Stimulated activated naive CD8-positive, alpha-beta T cell treated with anti-CD3 and anti-CD28 coated beads, Interleukin-15, Interleukin-2, amounts not matched to agents 100 U/mL and 50 U/mL, for 24 hours (primary cell): ENCODE results near the gene PCDHB8.
"Not testable (repeated sequence)": the region's sequence is repeated elsewhere in the genome, so short reads cannot be mapped to it uniquely, and the experiment has no call there.

Experiments used
- ATAC-seq: fragments of 150-1000 bp; cut with Tn5 transposase; one replicate; pipeline ENCODE4 v1.10.0; 2021
- DNase-seq: peaks from one replicate; pipeline ENCODE4 v3.0.0; 2021

PCDHB8 gene

DNA sequence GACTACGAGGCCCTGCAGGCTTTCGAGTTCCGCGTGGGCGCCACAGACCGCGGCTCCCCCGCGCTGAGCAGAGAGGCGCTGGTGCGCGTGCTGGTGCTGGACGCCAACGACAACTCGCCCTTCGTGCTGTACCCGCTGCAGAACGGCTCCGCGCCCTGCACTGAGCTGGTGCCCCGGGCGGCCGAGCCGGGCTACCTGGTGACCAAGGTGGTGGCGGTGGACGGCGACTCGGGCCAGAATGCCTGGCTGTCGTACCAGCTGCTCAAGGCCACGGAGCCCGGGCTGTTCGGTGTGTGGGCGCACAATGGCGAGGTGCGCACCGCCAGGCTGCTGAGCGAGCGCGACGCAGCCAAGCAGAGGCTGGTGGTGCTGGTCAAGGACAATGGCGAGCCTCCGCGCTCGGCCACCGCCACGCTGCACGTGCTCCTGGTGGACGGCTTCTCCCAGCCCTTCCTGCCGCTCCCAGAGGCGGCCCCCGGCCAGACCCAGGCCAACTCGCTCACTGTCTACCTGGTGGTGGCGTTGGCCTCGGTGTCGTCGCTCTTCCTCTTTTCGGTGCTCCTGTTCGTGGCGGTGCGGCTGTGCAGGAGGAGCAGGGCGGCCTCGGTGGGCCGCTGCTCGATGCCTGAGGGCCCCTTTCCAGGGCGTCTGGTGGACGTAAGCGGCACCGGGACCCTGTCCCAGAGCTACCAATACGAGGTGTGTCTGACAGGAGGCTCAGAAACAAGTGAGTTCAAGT, 6.7 kb downstream of the PCDHB8 start:
- not testable (repeated sequence) for ATAC-seq, DNase-seq

DNA sequence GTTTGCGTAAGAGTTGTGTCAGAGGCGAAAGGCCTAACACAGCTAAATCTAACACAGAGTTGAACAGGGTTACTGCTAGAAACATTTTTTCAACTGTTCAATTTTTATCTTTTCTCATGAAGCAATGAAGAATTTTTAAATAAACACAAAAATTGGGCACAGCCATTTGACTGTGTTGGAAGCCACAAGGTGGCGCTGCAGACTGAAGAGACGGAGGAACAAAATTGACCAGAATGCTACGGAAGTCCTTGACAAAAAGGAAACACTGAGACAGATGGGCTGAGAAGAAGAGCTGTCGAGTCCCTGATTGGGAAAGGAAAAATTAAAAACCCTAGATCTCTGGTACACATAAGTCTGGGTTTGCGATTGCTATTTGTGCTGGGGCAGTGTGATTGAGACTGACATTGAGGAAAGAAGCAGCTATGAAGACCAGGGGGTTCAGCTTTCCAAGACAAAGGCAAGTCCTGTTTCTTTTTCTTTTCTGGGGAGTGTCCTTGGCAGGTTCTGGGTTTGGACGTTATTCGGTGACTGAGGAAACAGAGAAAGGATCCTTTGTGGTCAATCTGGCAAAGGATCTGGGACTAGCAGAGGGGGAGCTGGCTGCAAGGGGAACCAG, 9.4 kb downstream of the PCDHB8 start, which contains the start of gene PCDHB9:
TSS of gene PCDHB9 (plus strand) at position 265 of the 616 bp plus-strand sequence. CDS start at position 423, 158 bp downstream.
- ATAC-seq (no peak), DNase-seq (peak; percentile 37)

DNA sequence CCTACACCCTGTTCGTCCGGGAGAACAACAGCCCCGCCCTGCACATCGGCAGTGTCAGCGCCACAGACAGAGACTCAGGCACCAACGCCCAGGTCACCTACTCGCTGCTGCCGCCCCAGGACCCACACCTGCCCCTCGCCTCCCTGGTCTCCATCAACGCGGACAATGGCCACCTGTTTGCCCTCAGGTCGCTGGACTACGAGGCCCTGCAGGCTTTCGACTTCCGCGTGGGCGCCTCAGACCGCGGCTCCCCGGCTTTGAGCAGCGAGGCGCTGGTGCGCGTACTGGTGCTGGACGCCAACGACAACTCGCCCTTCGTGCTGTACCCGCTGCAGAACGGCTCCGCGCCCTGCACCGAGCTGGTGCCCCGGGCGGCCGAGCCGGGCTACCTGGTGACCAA, 11.1 kb downstream of the PCDHB8 start:
- not testable (repeated sequence) for ATAC-seq, DNase-seq

DNA sequence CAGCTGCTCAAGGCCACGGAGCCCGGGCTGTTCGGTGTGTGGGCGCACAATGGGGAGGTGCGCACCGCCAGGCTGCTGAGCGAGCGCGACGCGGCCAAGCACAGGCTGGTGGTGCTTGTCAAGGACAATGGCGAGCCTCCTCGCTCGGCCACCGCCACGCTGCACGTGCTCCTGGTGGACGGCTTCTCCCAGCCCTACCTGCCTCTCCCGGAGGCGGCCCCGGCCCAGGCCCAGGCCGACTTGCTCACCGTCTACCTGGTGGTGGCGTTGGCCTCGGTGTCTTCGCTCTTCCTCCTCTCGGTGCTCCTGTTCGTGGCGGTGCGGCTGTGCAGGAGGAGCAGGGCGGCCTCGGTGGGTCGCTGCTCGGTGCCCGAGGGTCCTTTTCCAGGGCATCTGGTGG, 11.5 kb downstream of the PCDHB8 start:
- not testable (repeated sequence) for ATAC-seq, DNase-seq

DNA sequence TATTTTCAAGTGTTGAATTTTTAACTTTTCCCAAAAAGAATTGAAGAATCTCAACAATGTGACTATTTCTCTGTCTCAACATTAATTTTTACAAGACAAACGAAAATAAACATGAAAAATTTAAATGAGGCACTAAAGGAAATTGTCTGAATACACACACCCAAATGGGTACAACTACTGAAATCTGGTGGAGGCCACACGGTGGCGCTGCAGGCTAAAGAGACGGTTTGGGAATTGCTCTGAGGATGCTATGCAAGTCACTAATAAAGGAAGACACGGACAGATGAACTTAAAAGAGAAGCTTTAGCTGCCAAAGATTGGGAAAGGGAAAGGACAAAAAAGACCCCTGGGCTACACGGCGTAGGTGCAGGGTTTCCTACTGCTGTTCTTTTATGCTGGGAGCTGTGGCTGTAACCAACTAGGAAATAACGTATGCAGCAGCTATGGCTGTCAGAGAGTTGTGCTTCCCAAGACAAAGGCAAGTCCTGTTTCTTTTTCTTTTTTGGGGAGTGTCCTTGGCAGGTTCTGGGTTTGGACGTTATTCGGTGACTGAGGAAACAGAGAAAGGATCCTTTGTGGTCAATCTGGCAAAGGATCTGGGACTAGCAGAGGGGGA, 14.6 kb downstream of the PCDHB8 start, which contains the start of gene PCDHB10:
TSS of gene PCDHB10 (plus strand) at position 244 of the 616 bp plus-strand sequence. CDS start at position 444, 200 bp downstream.
- DNase-seq, result peak; percentile 32
- ATAC-seq, result no peak

DNA sequence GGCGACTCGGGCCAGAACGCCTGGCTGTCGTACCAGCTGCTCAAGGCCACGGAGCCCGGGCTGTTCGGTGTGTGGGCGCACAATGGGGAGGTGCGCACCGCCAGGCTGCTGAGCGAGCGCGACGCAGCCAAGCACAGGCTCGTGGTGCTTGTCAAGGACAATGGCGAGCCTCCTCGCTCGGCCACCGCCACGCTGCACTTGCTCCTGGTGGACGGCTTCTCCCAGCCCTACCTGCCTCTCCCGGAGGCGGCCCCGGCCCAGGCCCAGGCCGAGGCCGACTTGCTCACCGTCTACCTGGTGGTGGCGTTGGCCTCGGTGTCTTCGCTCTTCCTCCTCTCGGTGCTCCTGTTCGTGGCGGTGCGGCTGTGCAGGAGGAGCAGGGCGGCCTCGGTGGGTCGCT, 16.7 kb downstream of the PCDHB8 start:
- DNase-seq, ATAC-seq: not testable (repeated sequence)

DNA sequence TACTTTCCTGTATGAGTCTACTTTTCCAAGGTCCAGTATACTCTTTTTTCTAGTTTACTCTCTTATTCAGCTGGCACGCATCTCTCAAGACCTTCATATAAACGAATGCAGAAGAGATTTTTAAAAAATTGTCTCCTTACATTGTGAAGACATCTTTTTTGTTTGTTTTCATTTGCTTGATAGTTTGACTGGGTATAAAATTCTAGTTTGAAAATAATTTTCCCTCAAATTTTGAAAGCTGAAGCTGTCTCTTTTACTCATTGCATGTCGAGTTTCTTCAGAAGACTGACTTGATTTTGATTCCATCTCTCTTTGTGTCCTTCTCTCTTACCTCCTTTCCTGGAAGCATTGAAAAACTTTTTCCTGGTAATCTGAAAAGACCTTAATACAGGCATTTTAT, 18.8 kb downstream of the PCDHB8 start:
- ATAC-seq (no peak), DNase-seq (no peak)

DNA sequence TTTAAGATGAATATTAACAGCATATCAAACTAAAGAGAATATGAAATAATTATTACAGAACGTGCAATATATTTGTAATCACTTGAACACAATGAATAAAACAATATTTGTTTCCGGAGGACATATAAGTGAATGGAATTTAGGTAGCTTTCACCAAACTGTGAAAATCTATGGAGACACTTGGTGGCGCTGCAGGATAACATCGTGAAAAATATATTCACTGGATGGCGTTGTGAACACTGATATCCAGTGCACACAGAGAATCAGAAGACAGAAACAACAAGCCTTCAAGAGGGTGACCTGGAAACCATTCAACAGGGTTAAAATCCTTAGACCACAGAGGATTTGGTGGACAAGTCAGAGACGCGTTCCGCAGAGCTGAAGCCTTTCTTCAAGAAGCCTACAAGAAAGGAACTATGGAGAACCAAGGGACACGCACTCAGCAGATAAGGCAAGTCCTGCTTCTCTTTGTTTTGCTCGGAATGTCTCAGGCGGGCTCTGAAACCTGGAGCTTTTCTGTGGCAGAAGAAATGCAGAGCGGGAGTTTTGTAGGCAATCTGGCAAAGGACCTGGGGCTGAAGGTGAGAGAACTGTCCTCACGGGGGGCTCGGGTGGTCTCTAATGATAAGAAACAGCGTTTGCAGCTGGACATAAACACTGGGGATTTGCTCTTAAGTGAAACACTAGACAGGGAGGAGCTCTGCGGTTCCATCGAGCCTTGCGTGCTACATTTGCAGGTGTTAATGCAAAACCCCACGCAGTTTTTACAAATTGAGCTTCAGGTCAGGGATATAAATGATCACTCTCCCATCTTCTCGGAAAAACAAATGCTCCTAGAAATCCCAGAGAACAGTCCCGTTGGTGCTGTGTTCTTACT, 22.0 kb downstream of the PCDHB8 start, which contains the start of gene PCDHB11:
TSS of gene PCDHB11 (plus strand) at position 269 of the 877 bp plus-strand sequence. CDS start at position 417, 148 bp downstream.
- DNase-seq (no peak), ATAC-seq (no peak)

DNA sequence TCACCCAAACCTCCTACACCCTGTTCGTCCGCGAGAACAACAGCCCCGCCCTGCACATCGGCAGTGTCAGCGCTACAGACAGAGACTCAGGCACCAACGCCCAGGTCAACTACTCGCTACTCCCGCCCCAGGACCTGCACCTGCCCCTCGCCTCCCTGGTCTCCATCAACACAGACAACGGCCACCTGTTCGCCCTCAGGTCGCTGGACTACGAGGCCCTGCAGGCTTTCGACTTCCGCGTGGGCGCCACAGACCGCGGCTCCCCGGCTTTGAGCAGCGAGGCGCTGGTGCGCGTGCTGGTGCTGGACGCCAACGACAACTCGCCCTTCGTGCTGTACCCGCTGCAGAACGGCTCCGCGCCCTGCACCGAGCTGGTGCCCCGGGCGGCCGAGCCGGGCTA, 23.5 kb downstream of the PCDHB8 start:
- DNase-seq, ATAC-seq: not testable (repeated sequence)

DNA sequence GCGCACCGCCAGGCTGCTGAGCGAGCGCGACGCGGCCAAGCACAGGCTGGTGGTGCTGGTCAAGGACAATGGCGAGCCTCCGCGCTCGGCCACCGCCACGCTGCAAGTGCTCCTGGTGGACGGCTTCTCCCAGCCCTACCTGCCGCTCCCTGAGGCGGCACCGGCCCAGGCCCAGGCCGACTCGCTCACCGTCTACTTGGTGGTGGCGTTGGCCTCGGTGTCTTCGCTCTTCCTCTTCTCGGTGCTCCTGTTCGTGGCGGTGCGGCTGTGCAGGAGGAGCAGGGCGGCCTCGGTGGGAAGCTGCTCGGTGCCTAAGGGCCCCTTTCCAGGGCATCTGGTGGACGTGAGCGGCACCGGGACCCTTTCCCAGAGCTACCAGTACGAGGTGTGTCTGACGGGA, 24.1 kb downstream of the PCDHB8 start:
- ATAC-seq, DNase-seq: not testable (repeated sequence)

DNA sequence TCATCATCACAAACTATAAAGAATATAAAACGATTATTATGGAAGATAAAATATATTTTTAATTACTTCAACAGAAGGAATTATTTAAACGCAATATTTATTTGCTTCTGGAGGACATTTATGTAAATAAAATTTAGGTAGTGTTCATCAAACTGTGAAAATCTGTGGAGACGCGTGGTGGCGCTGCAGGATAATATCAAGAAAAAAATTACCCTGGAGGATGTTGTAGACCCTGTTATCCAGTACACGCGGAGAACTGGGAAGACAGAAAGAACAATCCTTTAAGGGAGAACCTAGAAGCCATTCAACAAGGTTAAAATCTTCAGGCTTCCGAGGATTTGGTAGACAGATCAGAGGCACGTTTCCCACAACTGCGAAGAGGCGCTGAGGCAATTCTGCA, 30.9 kb downstream of the PCDHB8 start, which contains the start of gene PCDHB12:
TSS of gene PCDHB12 (plus strand) at position 242 of the 400 bp plus-strand sequence. CDS start 189 bp downstream, outside the sequence.
- no peak for DNase-seq
- no peak for ATAC-seq

DNA sequence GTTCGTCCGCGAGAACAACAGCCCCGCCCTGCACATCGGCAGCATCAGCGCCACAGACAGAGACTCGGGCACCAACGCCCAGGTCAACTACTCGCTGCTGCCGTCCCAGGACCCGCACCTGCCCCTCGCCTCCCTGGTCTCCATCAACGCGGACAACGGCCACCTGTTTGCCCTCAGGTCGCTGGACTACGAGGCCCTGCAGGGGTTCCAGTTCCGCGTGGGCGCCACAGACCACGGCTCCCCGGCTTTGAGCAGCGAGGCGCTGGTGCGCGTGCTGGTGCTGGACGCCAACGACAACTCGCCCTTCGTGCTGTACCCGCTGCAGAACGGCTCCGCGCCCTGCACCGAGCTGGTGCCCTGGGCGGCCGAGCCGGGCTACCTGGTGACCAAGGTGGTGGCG, 32.7 kb downstream of the PCDHB8 start:
- DNase-seq, ATAC-seq: not testable (repeated sequence)

DNA sequence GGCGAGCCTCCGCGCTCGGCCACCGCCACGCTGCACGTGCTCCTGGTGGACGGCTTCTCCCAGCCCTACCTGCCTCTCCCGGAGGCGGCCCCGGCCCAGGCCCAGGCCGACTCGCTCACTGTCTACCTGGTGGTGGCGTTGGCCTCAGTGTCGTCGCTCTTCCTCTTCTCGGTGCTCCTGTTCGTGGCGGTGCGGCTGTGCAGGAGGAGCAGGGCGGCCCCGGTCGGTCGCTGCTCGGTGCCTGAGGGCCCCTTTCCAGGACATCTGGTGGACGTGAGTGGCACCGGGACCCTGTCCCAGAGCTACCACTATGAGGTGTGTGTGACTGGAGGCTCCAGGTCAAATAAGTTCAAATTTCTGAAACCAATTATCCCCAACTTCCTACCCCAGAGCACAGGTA, 33.3 kb downstream of the PCDHB8 start:
- not testable (repeated sequence) for DNase-seq, ATAC-seq

DNA sequence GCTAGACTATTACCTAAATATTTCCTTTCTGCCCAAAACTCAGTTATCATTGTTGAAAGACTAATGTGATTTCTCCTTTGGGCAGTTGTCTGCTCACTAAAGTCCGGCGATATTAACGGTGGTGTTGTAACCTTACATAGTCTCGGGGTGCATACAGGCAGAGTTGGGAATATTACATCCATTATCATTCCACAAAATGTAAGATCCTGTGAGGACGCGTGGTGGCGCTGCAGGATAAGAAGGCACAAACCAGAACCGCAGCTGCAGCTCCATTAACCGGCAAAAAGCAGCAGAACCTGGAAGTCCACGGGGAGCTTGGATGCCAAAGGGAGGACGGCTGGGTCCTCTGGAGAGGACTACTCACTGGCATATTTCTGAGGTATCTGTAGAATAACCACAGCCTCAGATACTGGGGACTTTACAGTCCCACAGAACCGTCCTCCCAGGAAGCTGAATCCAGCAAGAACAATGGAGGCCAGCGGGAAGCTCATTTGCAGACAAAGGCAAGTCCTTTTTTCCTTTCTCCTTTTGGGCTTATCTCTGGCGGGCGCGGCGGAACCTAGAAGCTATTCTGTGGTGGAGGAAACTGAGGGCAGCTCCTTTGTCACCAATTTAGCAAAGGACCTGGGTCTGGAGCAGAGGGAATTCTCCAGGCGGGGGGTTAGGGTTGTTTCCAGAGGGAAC, 36.2 kb downstream of the PCDHB8 start, which contains the start of gene PCDHB13:
TSS of gene PCDHB13 (plus strand) at position 264 of the 684 bp plus-strand sequence. CDS start at position 469, 205 bp downstream.
- ATAC-seq, result not testable (repeated sequence)
- DNase-seq, result peak; percentile 14

DNA sequence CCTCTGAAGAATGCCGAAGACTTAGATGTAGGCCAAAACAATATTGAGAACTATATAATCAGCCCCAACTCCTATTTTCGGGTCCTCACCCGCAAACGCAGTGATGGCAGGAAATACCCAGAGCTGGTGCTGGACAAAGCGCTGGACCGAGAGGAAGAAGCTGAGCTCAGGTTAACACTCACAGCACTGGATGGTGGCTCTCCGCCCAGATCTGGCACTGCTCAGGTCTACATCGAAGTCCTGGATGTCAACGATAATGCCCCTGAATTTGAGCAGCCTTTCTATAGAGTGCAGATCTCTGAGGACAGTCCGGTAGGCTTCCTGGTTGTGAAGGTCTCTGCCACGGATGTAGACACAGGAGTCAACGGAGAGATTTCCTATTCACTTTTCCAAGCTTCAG, 37.0 kb downstream of the PCDHB8 start:
- DNase-seq, ATAC-seq: not testable (repeated sequence)

DNA sequence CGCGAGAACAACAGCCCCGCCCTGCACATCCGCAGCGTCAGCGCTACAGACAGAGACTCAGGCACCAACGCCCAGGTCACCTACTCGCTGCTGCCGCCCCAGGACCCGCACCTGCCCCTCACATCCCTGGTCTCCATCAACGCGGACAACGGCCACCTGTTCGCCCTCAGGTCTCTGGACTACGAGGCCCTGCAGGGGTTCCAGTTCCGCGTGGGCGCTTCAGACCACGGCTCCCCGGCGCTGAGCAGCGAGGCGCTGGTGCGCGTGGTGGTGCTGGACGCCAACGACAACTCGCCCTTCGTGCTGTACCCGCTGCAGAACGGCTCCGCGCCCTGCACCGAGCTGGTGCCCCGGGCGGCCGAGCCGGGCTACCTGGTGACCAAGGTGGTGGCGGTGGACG, 37.9 kb downstream of the PCDHB8 start:
- not testable (repeated sequence) for DNase-seq, ATAC-seq

DNA sequence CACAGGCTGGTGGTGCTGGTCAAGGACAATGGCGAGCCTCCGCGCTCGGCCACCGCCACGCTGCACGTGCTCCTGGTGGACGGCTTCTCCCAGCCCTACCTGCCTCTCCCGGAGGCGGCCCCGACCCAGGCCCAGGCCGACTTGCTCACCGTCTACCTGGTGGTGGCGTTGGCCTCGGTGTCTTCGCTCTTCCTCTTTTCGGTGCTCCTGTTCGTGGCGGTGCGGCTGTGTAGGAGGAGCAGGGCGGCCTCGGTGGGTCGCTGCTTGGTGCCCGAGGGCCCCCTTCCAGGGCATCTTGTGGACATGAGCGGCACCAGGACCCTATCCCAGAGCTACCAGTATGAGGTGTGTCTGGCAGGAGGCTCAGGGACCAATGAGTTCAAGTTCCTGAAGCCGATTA, 38.4 kb downstream of the PCDHB8 start:
- ATAC-seq, DNase-seq: not testable (repeated sequence)

DNA sequence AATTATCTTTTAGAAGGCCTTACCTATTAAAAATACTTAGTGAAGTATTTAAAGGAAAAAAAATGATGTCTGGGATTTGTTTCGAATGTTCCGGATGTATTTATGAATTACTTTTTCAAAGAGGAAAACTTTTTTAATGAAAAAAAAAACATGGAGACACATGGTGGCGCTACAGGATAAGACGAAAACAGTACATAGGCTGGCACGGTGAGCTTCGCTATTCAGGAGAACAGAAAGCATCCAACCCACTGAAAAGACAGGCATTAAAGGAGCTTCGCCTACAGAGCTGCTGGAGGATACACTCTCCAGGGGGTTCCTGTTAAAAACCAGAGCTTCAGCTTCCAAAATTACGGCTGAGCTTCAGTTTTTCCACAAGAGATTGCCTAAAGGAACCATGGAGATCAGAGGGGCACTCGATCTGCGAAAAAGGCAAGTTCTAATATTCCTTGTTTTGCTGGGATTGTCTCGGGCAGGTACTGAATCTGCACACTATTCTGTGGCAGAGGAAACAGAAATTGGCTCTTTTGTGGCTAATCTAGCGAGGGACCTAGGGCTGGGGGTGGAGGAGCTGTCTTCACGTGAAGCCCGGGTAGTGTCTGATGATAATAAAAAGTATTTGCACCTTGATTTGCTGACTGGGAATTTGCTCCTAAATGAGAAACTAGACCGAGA, 45.7 kb downstream of the PCDHB8 start, which contains the start of gene PCDHB14:
TSS of gene PCDHB14 (plus strand) at position 232 of the 672 bp plus-strand sequence. CDS start at position 395, 163 bp downstream.
- no peak for ATAC-seq
- DNase-seq, result no peak

DNA sequence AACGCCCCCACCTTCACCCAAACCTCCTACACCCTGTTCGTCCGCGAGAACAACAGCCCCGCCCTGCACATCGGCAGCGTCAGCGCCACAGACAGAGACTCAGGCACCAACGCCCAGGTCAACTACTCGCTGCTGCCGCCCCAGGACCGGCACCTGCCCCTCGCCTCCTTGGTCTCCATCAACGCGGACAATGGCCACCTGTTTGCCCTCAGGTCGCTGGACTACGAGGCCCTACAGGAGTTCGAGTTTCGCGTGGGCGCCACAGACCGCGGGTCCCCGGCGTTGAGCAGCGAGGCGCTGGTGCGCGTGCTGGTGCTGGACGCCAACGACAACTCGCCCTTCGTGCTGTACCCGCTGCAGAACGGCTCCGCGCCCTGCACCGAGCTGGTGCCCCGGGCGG, 47.3 kb downstream of the PCDHB8 start:
- ATAC-seq, DNase-seq: not testable (repeated sequence)

DNA sequence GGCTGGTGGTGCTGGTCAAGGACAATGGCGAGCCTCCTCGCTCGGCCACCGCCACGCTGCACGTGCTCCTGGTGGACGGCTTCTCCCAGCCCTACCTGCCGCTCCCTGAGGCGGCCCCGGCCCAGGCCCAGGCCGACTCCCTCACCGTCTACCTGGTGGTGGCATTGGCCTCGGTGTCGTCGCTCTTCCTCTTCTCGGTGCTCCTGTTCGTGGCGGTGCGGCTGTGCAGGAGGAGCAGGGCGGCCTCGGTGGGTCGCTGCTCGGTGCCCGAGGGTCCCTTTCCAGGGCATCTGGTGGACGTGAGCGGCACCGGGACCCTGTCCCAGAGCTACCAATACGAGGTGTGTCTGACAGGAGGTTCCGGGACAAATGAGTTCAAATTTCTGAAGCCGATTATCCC, 47.8 kb downstream of the PCDHB8 start:
- DNase-seq, ATAC-seq: not testable (repeated sequence)
